ENCODE measurements around the gene MEI1. TPM values are rescaled to one million over a fixed set of nuclear protein-coding genes. Genes with fewer than 3 reads are reported as not detected.
"Not testable (repeated sequence)": the region's sequence is repeated elsewhere in the genome, so short reads cannot be mapped to it uniquely, and the experiment has no call there.

Gene MEI1
- total RNA-seq, 2 donors from 2014 or later = 1.9 to 6.2 TPM

GRCh38 chr22:41732096-41732772 lies 32.9 kb downstream of the MEI1 start:
- ATAC-seq (no peak), DNase-seq (no peak)
- intact Hi-C loops (cut with DNase I, micrococcal nuclease) = no loop called here

- ATAC-seq; DNase-seq; intact Hi-C loops (cut with DNase I, micrococcal nuclease): not testable (repeated sequence)
Measured at GRCh38 chr22:41733241-41733640, 33.9 kb downstream of the MEI1 start.

- intact Hi-C loops (cut with DNase I, micrococcal nuclease) = no loop called here
- DNase-seq (no peak), ATAC-seq (no peak)
Measured at GRCh38 chr22:41739576-41739975, 40.3 kb downstream of the MEI1 start.

- ATAC-seq (no peak), DNase-seq (no peak)
- intact Hi-C loops (cut with DNase I, micrococcal nuclease) = no loop called here
Measured at GRCh38 chr22:41742918-41743317, 43.6 kb downstream of the MEI1 start.

GRCh38 chr22:41745968-41746367 lies 46.7 kb downstream of the MEI1 start:
- DNase-seq = no peak
- no peak for ATAC-seq
- intact Hi-C loops (cut with DNase I, micrococcal nuclease) = no loop called here

- intact Hi-C loops (cut with DNase I, micrococcal nuclease) = no loop called here
- ATAC-seq (peak; percentile 100), DNase-seq (peak; percentile 68 to 74)
Measured at GRCh38 chr22:41746567-41747400, 47.5 kb downstream of the MEI1 start.

- ATAC-seq (no peak), DNase-seq (no peak)
- intact Hi-C loops (cut with DNase I, micrococcal nuclease) = no loop called here
Measured at GRCh38 chr22:41752011-41752970, 53.0 kb downstream of the MEI1 start.

GRCh38 chr22:41753984-41754383 lies 54.7 kb downstream of the MEI1 start:
- DNase-seq (no peak), ATAC-seq (no peak)
- intact Hi-C loops (cut with DNase I, micrococcal nuclease) = no loop called here

GRCh38 chr22:41757502-41757901 lies 58.2 kb downstream of the MEI1 start:
- intact Hi-C loops (cut with DNase I, micrococcal nuclease) = no loop called here
- peak; percentile 26 for ATAC-seq

GRCh38 chr22:41758231-41758630 lies 58.9 kb downstream of the MEI1 start:
- no peak for ATAC-seq
- no peak for DNase-seq
- intact Hi-C loops (cut with DNase I, micrococcal nuclease) = no loop called here

More at GRCh38 chr22:41757502-41757901, 58.2 kb downstream of the MEI1 start:
- no peak for DNase-seq

GRCh38 chr22:41762980-41763779 lies 63.9 kb downstream of the MEI1 start:
- intact Hi-C loops (cut with DNase I, micrococcal nuclease) = no loop called here
- DNase-seq (peak in 1 of 2 donors; percentile 43), ATAC-seq (no peak)

GRCh38 chr22:41766476-41766875 lies 67.2 kb downstream of the MEI1 start:
- no peak for DNase-seq
- no peak for ATAC-seq
- intact Hi-C loops (cut with DNase I, micrococcal nuclease) = no loop called here

- intact Hi-C loops (cut with DNase I, micrococcal nuclease) = no loop called here
- DNase-seq = no peak
- no peak for ATAC-seq
Measured at GRCh38 chr22:41768430-41768829, 69.1 kb downstream of the MEI1 start.

- DNase-seq = no peak
- intact Hi-C loops (cut with DNase I, micrococcal nuclease) = no loop called here
- no peak for ATAC-seq
Measured at GRCh38 chr22:41770715-41771468, 71.6 kb downstream of the MEI1 start.

- ATAC-seq = no peak
- no peak for DNase-seq
- intact Hi-C loops (cut with DNase I, micrococcal nuclease) = no loop called here
Measured at GRCh38 chr22:41772198-41772597, 72.9 kb downstream of the MEI1 start.

- intact Hi-C loops (cut with DNase I, micrococcal nuclease) = no loop called here
- DNase-seq (no peak), ATAC-seq (peak; percentile 69)
Measured at GRCh38 chr22:41772645-41773044, 73.3 kb downstream of the MEI1 start.

- DNase-seq = no peak
- intact Hi-C loops (cut with DNase I, micrococcal nuclease) = no loop called here
- ATAC-seq = no peak
Measured at GRCh38 chr22:41775338-41775737, 76.0 kb downstream of the MEI1 start.

GRCh38 chr22:41775976-41776375 lies 76.7 kb downstream of the MEI1 start:
- ATAC-seq (no peak), DNase-seq (no peak)
- intact Hi-C loops (cut with DNase I, micrococcal nuclease) = no loop called here
